Activated T-cell treated with anti-CD3 and anti-CD28 coated beads, Interleukin-2, amount 50 U/mL, for 4 hours (primary cell): ENCODE data around the gene FBXL13. TPM values are rescaled to one million over a fixed set of nuclear protein-coding genes. Genes with fewer than 3 reads are reported as not detected.

Experiments
- total RNA-seq, 3 donors: library from RNA; stranded (reverse); gene quantifications; one replicate each; pipeline ENCODE4 v1.2.1, GENCODE V29; 2021

The FBXL13 gene
- total RNA-seq, 3 donors from 2014 or later: 0.84 to 1.1 (median 0.96) TPM

Other genes starting within 250 kb of the FBXL13 start
- gene LRRC17, start 161.8 kb downstream of the FBXL13 start, total RNA-seq: under 1 TPM in 1 of 3 donors, not detected in 2; 0.14 TPM
- gene ARMC10, start 344 bp upstream of the FBXL13 start, total RNA-seq: 10 to 100 TPM; 54.3 to 58.3 (median 55.1) TPM
- 1 to 10 TPM; 4.7 to 8.0 (median 5.5) TPM for gene NAPEPLD, start 74.3 kb upstream of the FBXL13 start, total RNA-seq
- 10 to 100 TPM; 81.3 to 87.7 (median 87.4) TPM for gene PMPCB, start 222.6 kb upstream of the FBXL13 start, total RNA-seq